Tibial artery (tissue), 4 donors: ENCODE data around the gene CBLC.

ENCODE experiments used
- DNase-seq, 2 donors: peaks; one replicate each; pipeline ENCODE4 v3.0.0-alpha.2; 2019
- H3K27ac ChIP-seq, 2 donors: fragments of 200-600 bp; sonication (generic) in 1 of 2; 1 replicate in 1 of 2; 2 replicates in 1 of 2; pipeline ENCODE4 v1.5.1; 2018 to 2019; ENCODE audit warnings: mild to moderate bottlenecking in 1 of 2
- H3K27me3 ChIP-seq, 2 donors: fragments of 200-600 bp; sonication (generic) in 1 of 2; one replicate each; pipeline versions ENCODE4 v1.5.1 to v1.6.0; 2016 to 2019
- H3K36me3 ChIP-seq, 3 donors: fragments of 200-600 bp; sonication (generic) in 2 of 3; one replicate each; pipeline ENCODE4 v1.5.1; 2016 to 2019; ENCODE audit warnings: mild to moderate bottlenecking in 2 of 3
- H3K4me1 ChIP-seq, 4 donors: fragments of 200-600 bp; sonication (generic) in 2 of 4; 1 replicate in 3 of 4; 2 replicates in 1 of 4; pipeline ENCODE4 v1.5.1; 2016 to 2019
- H3K4me3 ChIP-seq, 2 donors: fragments of 200-600 bp; sonication (generic) in 1 of 2; 1 replicate in 1 of 2; 2 replicates in 1 of 2; pipeline ENCODE4 v1.5.1; 2018 to 2019; ENCODE audit warnings: mild to moderate bottlenecking in 2 of 2
- H3K9me3 ChIP-seq, 3 donors: fragments of 200-600 bp; sonication (generic) in 1 of 3; one replicate each; pipeline ENCODE4 v1.5.1; 2016 to 2019
- CTCF ChIP-seq, 2 experiments: fragments of 200-600 bp in 1 of 2; fragments of 450-650 bp in 1 of 2; IDR thresholded peaks; one replicate each; pipeline ENCODE4 v1.5.1; 2017 to 2019; ENCODE audit warnings: antibody characterized with exemption in 2 of 2, mild to moderate bottlenecking in 1 of 2, moderate library complexity in 1 of 2
- intact Hi-C: fragments of 100-400 bp; cut with DNase I; formaldehyde crosslinking; loops from one replicate; pipeline ENCODE4 v1.15.0; 2023; ENCODE audit warnings: low total_unique reads

CBLC gene

GRCh38 chr19:44848812-44849447 is 71.2 kb downstream of the CBLC start:
- H3K36me3 ChIP-seq = peaks cover 0 to 16% (median 0%) of the 10 kb centered on the region in 3 donors
- no peaks in the 10 kb centered on the region for H3K9me3 ChIP-seq
- peak overlapping the region; percentile 91 to 93 for H3K27ac ChIP-seq
- peak overlapping the region; percentile 90 to 94 for H3K4me3 ChIP-seq
- peaks cover 0 to 52% (median 33%) of the 10 kb centered on the region in 4 donors for H3K4me1 ChIP-seq
- H3K27me3 ChIP-seq = no peaks in the 10 kb centered on the region
- no peak for DNase-seq
- TF ChIP-seq CTCF (IDR thresholded peaks at IDR 0.05) = no peak
- intact Hi-C loops = no loop called here
